Urinary bladder (tissue), 4 donors: ENCODE data around the gene TXNDC11. TPM values are rescaled to one million over a fixed set of nuclear protein-coding genes. Genes with fewer than 3 reads are reported as not detected.

Experiments
- DNase-seq: peaks from one replicate; pipeline ENCODE4 v3.0.0-alpha.2; 2015; ENCODE audit errors: extremely low spot score
- H3K27ac ChIP-seq: one replicate; pipeline ENCODE4 v1.5.1; 2013; ENCODE audit warnings: low read depth, mild to moderate bottlenecking, moderate library complexity
- H3K36me3 ChIP-seq: one replicate; pipeline ENCODE4 v1.6.1; 2013; ENCODE audit warnings: mild to moderate bottlenecking, moderate library complexity; ENCODE audit not compliant: insufficient read depth
- H3K4me1 ChIP-seq: one replicate; pipeline ENCODE4 v1.6.1; 2013; ENCODE audit warnings: mild to moderate bottlenecking, moderate library complexity; ENCODE audit not compliant: insufficient read depth
- H3K4me3 ChIP-seq: one replicate; pipeline ENCODE4 v1.5.1; 2013; ENCODE audit warnings: low read depth, low read length
- WGBS: extraction: QIAGEN DNeasy Blood & Tissue Kit; methylation state at CpG from one replicate; pipeline ENCODE4 v1.1.7; 2013; 5-methylcytosine and 5-hydroxymethylcytosine counted together
- polyA plus RNA-seq: library from polyadenylated mRNA; stranded (reverse); fragments of 200-250 nt; gene quantifications from one replicate; pipeline ENCODE4 v1.2.3, GENCODE V29; 2013
- total RNA-seq: library from RNA; depleted of rRNA; stranded (reverse); fragments of >200 nt; gene quantifications from one replicate; pipeline ENCODE4 v1.2.3, GENCODE V29; 2014
- donor health status: healthy with polysubstance abuse.
- donor health status: healthy.

Gene TXNDC11
- total and polyA plus RNA-seq, 2 donors, result 22.7 to 39.1 TPM

DNA sequence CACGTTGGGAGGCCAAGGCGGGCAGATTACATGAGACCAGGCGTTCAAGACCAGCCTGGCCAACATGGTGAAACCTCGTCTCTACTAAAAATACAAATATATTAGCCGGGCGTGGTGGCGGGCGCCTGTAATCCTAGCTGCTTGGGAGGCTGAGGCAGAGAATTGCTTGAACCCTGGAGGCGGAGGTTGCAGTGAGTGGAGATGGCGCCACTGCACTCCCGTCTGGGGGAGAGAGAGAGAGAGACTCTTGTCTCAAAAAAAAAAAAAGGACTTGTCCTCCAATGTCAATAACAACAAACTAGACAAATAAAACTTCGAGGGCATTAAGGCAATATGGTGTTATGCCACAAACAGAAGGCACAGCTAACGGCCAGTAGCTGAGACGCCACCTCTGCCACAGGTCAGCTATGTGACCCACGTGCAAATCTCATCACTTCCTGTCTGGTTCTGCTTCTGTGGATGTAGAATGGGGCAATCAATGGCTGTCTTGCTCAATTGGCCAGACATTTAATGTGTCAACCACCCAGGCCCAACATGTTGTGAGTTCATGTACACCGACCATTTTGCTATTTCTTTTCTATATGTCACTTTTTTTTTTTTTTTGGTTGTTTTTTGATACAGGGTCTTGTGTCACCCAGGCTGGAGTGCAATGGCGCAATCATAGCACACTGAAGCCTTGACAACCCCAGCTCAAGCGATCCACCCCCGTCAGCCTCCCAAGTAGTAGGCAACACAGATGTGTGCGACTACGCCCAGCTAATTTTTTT, 834 bp upstream of the TXNDC11 start:
- Histone ChIP-seq H3K36me3 (peaks cover 1% of the 10 kb centered on the region), H3K4me1 (peaks cover 3% of the 10 kb centered on the region), H3K4me3 (peak overlapping the region; percentile 38), H3K27ac (peak overlapping the region; percentile 84)
- DNase-seq, result no peak
- WGBS, result 52% methylated on average over 21 of the region's 21 CpGs

DNA sequence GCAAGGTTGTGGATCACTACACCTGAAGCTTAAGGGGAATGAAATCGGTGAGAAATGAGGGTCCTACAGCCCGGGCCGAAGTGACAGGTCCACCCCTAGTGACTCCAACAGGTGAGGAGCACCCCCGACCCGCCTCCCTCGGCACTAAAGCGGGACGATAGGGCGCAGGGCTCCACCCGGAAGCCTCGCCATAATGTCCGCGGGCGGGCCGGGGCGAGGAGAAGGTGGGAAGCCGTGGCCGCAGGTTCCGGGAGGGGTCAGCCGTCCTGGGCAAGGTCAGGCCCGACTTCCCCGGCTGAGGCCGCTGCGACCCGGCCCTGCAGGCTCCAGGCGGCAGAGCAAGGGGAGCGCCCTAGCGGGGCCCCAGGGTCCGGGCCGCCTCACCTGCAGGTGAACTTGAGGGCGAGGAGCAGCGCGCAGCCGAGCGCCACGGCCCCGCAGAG, 543 bp downstream of the TXNDC11 start:
- Histone ChIP-seq H3K4me3 (peak overlapping the region; percentile 95), H3K27ac (peak overlapping the region; percentile 95), H3K36me3 (peaks cover 1% of the 10 kb centered on the region), H3K4me1 (peaks cover 3% of the 10 kb centered on the region)
- WGBS, result under 1% methylated on average over 37 of the region's 37 CpGs
- no peak for DNase-seq

DNA sequence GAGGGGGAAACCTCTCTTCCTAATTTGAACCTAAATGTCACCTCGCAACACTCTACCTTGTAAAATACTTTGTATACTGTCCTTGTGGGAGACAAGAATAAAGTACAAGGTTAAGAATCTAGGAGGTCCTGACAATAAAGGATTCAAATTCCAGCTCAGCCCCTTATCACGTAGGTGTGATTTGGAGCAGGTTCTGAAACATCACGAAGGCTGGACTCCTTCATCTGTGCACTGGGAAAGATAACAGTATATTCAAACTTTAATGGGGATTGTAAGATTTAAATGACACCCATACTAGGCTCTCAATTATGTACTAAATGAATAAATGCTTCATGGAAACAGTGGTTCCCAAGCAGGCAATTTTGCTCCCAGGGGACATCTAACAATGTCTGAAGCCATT, 2.1 kb downstream of the TXNDC11 start:
- Histone ChIP-seq H3K27ac (no peak overlapping the region), H3K4me3 (no peak overlapping the region)

DNA sequence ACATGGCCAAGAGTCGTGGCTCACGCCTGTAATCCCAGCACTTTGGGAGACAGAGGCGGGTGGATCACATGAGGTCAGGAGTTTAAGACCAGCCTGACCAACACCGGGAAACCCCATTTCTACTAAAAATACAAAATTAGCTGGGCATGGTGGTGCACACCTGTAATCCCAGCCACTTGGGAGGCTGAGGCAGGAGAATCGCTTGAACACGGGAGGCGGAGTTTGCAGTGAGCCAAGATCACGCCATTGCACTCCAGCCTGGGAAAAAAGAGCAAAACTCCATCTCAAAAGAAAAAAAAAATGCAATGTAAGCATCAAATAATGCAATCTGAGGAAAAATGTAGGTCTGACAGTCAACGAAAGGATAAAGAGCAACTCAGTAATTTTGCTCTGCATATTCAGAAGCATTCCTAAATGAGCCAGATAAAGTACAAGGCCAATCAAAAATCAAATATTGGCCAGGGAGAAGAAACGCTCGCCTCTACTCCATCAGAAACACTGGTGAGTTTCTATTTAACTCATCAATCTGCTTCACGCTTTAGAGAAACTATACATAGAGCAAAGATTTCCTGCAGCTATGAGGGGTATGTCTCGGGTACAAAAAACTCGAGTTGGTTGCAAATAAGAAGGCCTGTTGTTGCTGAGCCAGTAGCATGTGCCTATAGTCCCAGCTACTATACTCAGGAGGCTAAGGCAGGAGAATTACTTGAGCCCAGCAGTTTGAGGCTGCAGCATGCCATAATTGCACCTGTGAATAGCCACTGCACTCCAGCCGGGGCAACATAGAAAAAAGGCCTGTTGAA, 3.7 kb downstream of the TXNDC11 start:
- WGBS, result 93% methylated on average over 15 of the region's 15 CpGs
- DNase-seq, result no peak
- peaks cover 3% of the 10 kb centered on the region for H3K4me1 ChIP-seq
- H3K36me3 ChIP-seq, result peaks cover 5% of the 10 kb centered on the region
- H3K27ac ChIP-seq, result no peak overlapping the region
- H3K4me3 ChIP-seq, result no peak overlapping the region

More for the DNA sequence above, 2.1 kb downstream of the TXNDC11 start:
- H3K36me3 ChIP-seq, result peaks cover 4% of the 10 kb centered on the region
- WGBS, result 57% methylated on average over 3 of the region's 3 CpGs
- no peak for DNase-seq
- peaks cover 3% of the 10 kb centered on the region for H3K4me1 ChIP-seq

DNA sequence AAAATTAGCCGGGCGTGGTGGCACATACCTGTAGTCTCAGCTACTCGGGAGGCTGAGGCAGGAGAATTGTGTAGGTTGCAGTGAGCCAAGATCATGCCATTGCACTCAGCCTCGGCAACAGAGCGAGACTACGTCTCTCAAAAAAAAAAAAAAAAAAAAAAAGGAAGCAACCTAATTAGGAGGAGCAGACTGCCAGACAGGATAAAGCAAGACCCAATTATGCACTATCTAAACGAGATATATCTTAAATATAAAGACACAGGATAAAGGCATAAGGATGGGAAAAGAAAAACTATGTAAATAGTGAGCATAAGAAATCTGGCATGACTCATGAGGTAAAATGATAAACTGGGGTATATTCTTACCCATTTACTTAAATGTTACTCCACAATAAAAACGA, 4.9 kb downstream of the TXNDC11 start:
- peaks cover 3% of the 10 kb centered on the region for H3K4me1 ChIP-seq
- 70% methylated on average over 8 of the region's 8 CpGs for WGBS
- no peak overlapping the region for H3K27ac ChIP-seq
- peaks cover 5% of the 10 kb centered on the region for H3K36me3 ChIP-seq
- no peak overlapping the region for H3K4me3 ChIP-seq
- no peak for DNase-seq

DNA sequence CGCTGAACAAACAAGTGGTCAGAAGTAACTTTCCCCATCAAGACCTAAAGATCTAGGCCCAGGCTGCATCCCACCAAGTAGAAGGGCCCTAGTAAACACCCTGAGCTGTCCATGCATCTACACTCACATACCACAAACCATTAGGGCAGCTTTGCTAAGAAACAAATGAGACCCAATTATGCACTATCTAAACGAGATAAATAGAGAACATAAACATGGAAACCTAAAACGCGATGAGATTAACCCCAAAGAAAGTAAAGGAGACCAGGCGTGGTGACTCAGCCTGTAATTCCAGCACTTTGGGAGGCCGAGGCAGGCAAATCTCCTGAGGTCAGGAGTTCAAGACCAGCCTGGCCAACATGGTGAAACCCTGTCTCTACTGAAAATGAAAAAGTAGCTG, 5.8 kb downstream of the TXNDC11 start:
- DNase-seq, result no peak
- peaks cover 3% of the 10 kb centered on the region for H3K4me1 ChIP-seq
- 66% methylated on average over 6 of the region's 6 CpGs for WGBS
- no peak overlapping the region for H3K27ac ChIP-seq
- H3K36me3 ChIP-seq, result peaks cover 8% of the 10 kb centered on the region
- no peak overlapping the region for H3K4me3 ChIP-seq

DNA sequence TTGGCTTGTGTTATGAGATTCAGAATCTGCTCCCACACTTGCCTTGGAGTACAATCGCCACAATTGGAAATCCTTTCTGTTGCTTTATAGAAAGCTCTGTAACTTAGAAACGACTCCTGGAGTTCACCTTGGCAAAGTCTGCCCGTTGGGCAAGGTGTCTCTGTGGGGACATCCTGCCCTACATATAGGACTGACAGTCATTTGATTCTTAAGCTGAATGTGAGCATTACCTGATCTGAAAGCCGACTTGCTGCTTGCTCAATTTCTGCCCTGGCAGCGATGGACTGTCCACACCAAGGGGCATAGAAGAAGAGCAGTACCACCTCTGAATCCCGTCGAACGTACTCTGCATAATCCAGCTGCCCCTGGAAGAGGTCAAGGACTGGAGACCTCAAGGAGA, 6.9 kb downstream of the TXNDC11 start:
- no peak overlapping the region for H3K4me3 ChIP-seq
- no peak overlapping the region for H3K27ac ChIP-seq
- peaks cover 3% of the 10 kb centered on the region for H3K4me1 ChIP-seq
- 67% methylated on average over 8 of the region's 8 CpGs for WGBS
- peaks cover 12% of the 10 kb centered on the region for H3K36me3 ChIP-seq
- no peak for DNase-seq

DNA sequence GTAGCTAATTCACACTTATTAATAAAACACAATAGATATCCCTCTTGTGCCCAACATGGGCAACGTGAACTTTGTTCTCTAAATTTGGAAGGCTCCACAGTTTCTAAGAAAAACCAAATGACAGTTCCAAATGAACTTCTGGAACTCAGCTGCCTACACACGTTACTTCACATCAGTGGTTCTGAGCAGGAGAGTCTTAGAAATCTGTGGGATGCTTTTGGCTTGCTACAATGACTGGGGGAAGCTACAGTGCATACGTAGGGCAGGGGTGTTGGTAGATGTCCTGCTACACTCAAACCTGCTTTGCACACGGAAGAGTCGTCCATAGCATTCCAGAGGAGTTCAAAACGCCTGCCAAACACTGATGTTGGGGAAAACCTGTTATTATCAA, 8.0 kb downstream of the TXNDC11 start:
- 60% methylated on average over 6 of the region's 6 CpGs for WGBS
- Histone ChIP-seq H3K36me3 (peaks cover 10% of the 10 kb centered on the region), H3K4me1 (no peaks in the 10 kb centered on the region), H3K4me3 (no peak overlapping the region), H3K27ac (no peak overlapping the region)
- no peak for DNase-seq

DNA sequence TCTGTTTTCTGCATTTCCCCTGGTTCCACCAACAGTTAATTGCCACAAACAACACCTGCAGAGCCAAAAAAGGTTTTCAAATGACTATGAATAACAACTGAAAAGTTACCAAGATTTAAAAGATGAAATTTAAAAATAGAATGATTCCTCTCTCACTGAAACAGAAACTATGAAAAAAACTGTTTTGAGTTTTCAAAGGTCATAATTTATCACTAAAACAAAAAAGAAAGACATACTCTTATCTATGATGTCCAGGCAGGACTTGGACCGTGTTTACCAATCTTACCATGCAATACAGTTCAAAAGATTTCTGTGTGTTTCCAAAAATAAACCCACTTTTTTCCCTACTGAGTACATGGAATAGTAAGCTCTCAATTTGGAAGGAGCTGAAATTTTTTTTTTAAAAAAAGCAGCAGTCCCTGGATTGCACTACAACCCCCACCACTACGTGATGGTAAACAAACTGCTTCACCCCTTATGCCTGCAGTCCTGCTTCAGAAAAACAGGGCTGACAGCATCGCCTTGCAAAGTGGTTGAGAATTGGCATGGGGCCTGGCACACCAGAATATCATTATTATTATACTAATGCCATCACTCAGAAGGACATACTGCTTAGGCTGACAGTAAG, 8.5 kb downstream of the TXNDC11 start:
- Histone ChIP-seq H3K4me3 (no peak overlapping the region), H3K36me3 (peaks cover 10% of the 10 kb centered on the region), H3K27ac (no peak overlapping the region), H3K4me1 (no peaks in the 10 kb centered on the region)
- no peak for DNase-seq
- WGBS, result 51% methylated on average over 3 of the region's 3 CpGs

DNA sequence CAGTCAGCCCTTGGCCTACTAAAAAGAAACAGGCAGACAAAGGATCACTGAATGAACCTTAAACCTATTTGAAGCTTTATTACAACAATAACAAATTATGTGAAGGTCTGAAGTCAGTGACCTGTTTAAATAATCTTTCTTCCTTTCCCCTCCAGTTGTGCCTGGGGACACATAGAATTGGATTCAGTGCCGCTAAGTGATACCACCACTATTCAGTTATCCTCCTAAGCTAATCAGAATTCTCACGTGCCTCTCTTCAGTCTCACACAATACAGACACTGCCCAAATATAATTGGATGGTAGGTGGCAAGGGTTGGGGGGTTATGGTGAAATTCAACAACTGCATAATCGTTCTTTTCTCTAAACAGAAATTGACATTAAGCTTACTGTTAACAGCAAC, 11.4 kb downstream of the TXNDC11 start:
- no peak overlapping the region for H3K4me3 ChIP-seq
- no peak for DNase-seq
- H3K27ac ChIP-seq, result no peak overlapping the region
- H3K36me3 ChIP-seq, result peaks cover 10% of the 10 kb centered on the region
- WGBS, result 81% methylated on average over 3 of the region's 3 CpGs
- H3K4me1 ChIP-seq, result no peaks in the 10 kb centered on the region

DNA sequence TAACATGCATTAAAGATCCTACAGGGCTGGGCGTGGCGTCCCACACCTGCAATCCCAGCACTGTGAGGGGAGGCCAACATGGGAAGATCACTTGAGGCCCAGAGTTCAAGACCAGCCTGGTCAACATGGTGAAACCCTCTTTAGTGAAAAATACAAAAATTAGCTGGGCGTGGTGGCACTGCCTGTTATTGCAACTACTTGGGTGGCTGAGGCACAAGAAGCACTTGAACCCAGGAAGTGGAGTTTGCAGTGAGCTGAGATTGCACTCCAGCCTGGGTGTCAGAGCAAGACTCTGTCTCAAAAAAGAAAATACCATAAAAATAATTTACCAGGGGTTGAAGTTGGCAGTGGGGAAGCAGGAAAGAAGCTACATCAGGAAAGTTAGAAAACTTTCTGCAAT, 12.9 kb downstream of the TXNDC11 start:
- H3K4me1 ChIP-seq, result no peaks in the 10 kb centered on the region
- DNase-seq, result no peak
- no peak overlapping the region for H3K4me3 ChIP-seq
- 97% methylated on average over 3 of the region's 3 CpGs for WGBS
- H3K36me3 ChIP-seq, result peaks cover 7% of the 10 kb centered on the region
- no peak overlapping the region for H3K27ac ChIP-seq

DNA sequence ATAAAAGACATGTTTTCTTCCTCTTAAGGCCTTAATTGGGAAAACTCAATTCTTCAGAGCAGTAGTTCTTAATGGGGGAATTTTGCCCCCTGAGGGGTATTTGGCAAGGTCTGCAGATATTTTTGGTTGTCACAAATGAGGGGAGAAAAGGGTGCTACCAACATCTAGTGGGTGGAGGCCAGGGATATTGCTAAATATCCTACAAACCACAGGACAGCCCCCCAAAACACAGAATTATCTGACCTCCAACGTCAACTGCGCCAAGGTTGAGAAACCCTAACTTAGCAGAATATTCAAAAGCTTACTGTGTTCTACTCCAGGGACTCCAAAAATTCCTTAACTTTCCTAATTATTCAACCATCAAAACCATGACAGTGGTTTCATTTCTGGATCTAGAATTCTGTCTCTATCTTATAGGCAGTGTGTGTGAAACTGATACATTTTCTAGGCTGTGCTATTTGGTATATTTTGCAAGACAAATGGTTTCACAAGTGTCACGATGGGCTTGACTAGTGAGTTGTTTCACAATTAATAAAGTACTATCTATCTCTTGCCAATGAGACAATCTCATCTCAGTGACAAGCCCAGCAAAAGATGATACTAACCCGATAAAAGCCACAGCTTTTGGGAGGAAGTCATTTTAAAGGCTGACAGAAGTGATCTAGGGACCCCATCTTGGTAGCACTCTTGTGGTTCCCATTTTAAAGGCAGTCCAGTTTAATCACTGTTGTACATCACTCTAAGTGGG, 14.7 kb downstream of the TXNDC11 start:
- Histone ChIP-seq H3K4me1 (no peaks in the 10 kb centered on the region), H3K27ac (peak overlapping the region; percentile 10), H3K36me3 (peaks cover 7% of the 10 kb centered on the region), H3K4me3 (no peak overlapping the region)
- WGBS, result 85% methylated on average over 4 of the region's 4 CpGs
- DNase-seq, result no peak

DNA sequence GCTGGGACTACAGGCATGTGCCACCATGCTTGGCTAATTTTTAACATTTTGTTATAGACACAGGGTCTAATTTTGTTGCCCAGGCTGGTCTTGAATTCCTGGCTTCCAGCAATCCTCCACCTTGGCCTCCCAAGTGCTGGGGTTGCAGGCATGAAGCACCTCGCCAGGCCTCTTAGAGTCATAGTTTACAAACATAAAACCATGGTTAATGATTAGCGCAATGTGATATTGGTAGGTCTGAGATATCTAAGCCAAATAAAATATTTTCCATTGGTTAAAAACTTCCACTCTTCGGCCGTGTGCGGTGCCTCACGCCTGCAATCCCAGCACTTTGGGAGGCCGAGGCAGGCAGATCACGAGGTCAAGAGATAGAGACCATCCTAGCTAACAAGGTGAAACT, 16.6 kb downstream of the TXNDC11 start:
- no peak overlapping the region for H3K4me3 ChIP-seq
- no peak overlapping the region for H3K27ac ChIP-seq
- H3K4me1 ChIP-seq, result no peaks in the 10 kb centered on the region
- DNase-seq, result no peak
- WGBS, result 91% methylated on average over 8 of the region's 8 CpGs
- H3K36me3 ChIP-seq, result no peaks in the 10 kb centered on the region
